Naive thymus-derived CD4-positive, alpha-beta T cell (primary cell): ENCODE measurements around the gene APP. TPM values are rescaled to one million over a fixed set of nuclear protein-coding genes. Genes with fewer than 3 reads are reported as not detected.

Experiments
- ATAC-seq: fragments of 150-1000 bp; cut with Tn5 transposase; 2 replicates; pipeline ENCODE4 v1.10.0; 2021; ENCODE audit warnings: mild to moderate bottlenecking, moderate library complexity
- CTCF ChIA-PET: fragments of 350-600 bp; sonication (Branson Sonifier 250); formaldehyde crosslinking; loops from one replicate; lab custom pipeline; 2021; ENCODE audit warnings: antibody characterized with exemption; lab: Charles Lee
- POLR2A ChIA-PET: fragments of 350-600 bp; sonication (Branson Sonifier 250); formaldehyde crosslinking; loops from one replicate; lab custom pipeline; 2021; ENCODE audit warnings: antibody characterized with exemption, inconsistent platforms; lab: Charles Lee
- DNase-seq, 9 donors: peaks; one replicate each; pipeline versions ENCODE4 v3.0.0 to v3.0.0-alpha.2; 2020 to 2022; ENCODE audit warnings: mixed read lengths in 1 of 9
- H3K27ac ChIP-seq: one replicate; pipeline ENCODE4 v1.7.0; 2013; ENCODE audit warnings: mild to moderate bottlenecking, low read depth, low read length, moderate library complexity
- H3K27me3 ChIP-seq, 2 donors: one replicate each; pipeline ENCODE4 v1.7.0; 2013; ENCODE audit warnings: low read length in 2 of 2, mild to moderate bottlenecking in 2 of 2, moderate library complexity in 2 of 2; ENCODE audit not compliant: control insufficient read depth in 2 of 2, insufficient read depth in 2 of 2
- H3K36me3 ChIP-seq, 3 experiments: 1 replicate in 2 of 3; 2 replicates in 1 of 3; pipeline ENCODE4 v1.7.0; 2013; ENCODE audit warnings: low read length in 3 of 3, mild to moderate bottlenecking in 3 of 3, moderate library complexity in 1 of 3; ENCODE audit not compliant: insufficient read depth in 3 of 3, control insufficient read depth in 2 of 3
- H3K4me1 ChIP-seq, 2 donors: one replicate each; pipeline ENCODE4 v1.7.0; 2013; ENCODE audit warnings: low read length in 2 of 2, mild to moderate bottlenecking in 2 of 2, moderate library complexity in 1 of 2; ENCODE audit not compliant: control insufficient read depth in 2 of 2, insufficient read depth in 2 of 2
- H3K4me3 ChIP-seq: 2 replicates; pipeline ENCODE4 v1.7.0; 2013; ENCODE audit warnings: mild to moderate bottlenecking, low read length
- H3K9me3 ChIP-seq, 3 experiments: 1 replicate in 2 of 3; 2 replicates in 1 of 3; pipeline ENCODE4 v1.7.0; 2013; ENCODE audit warnings: low read length in 3 of 3; ENCODE audit not compliant: control insufficient read depth in 2 of 3
- H3K27ac Mint-ChIP-seq, 9 donors: one replicate each; pipeline ENCODE4 v1.8.0; 2020 to 2022; ENCODE audit warnings: mixed read lengths in 9 of 9, mild to moderate bottlenecking in 8 of 9, moderate library complexity in 5 of 9, inconsistent platforms in 2 of 9
- H3K27me3 Mint-ChIP-seq, 5 donors: one replicate each; pipeline ENCODE4 v1.8.0; 2021 to 2022; ENCODE audit warnings: mixed read lengths in 5 of 5, mild to moderate bottlenecking in 1 of 5
- H3K36me3 Mint-ChIP-seq, 5 donors: one replicate each; pipeline ENCODE4 v1.8.0; 2020 to 2022; ENCODE audit warnings: mixed read lengths in 5 of 5, mild to moderate bottlenecking in 3 of 5, inconsistent platforms in 1 of 5
- H3K4me1 Mint-ChIP-seq, 7 donors: one replicate each; pipeline ENCODE4 v1.8.0; 2020 to 2022; ENCODE audit warnings: mixed read lengths in 7 of 7, mild to moderate bottlenecking in 3 of 7, inconsistent platforms in 1 of 7
- H3K4me3 Mint-ChIP-seq, 10 donors: one replicate each; pipeline ENCODE4 v1.8.0; 2020 to 2022; ENCODE audit warnings: mild to moderate bottlenecking in 10 of 10, mixed read lengths in 10 of 10, moderate library complexity in 6 of 10, inconsistent platforms in 2 of 10
- H3K9me3 Mint-ChIP-seq, 11 donors: one replicate each; pipeline ENCODE4 v1.8.0; 2020 to 2022; ENCODE audit warnings: mixed read lengths in 11 of 11, mild to moderate bottlenecking in 4 of 11, inconsistent platforms in 1 of 11, moderate library complexity in 1 of 11
- intact Hi-C, 2 donors: fragments of 100-400 bp; cut with micrococcal nuclease; formaldehyde crosslinking; loops; one replicate each; pipeline ENCODE4 v1.15.1; 2023
- polyA plus RNA-seq, 2 donors: library from polyadenylated mRNA; unstranded; fragments of 300-500 nt; fragmentation: Illumina TruSeq; gene quantifications; one replicate each; pipeline ENCODE4 v1.2.3, GENCODE V29; 2021
- total RNA-seq, 6 experiments: library from RNA in 5 of 6; stranded (reverse) in 5 of 6; gene quantifications; 1 replicate in 5 of 6; 2 replicates in 1 of 6; pipeline ENCODE4 v1.2.3 and lab custom pipeline; 2021 to 2026

Gene APP
- total and polyA plus RNA-seq, 7 experiments from 2014 or later, result 19.8 to 68.0 (median 54.9) TPM

- H3K36me3 Mint-ChIP-seq, result peaks cover 5 to 26% (median 21%) of the 10 kb centered on the region in 5 donors
- H3K27ac Mint-ChIP-seq, result no peak overlapping the region
- H3K9me3 ChIP-seq, result no peaks in the 10 kb centered on the region
- no peaks in the 10 kb centered on the region for H3K27me3 ChIP-seq
- no peaks in the 10 kb centered on the region for H3K27me3 Mint-ChIP-seq
- no peaks in the 10 kb centered on the region for H3K4me1 ChIP-seq
- intact Hi-C loops, result no loop called here
- ATAC-seq (no peak), DNase-seq (no peak)
- POLR2A ChIA-PET, result no interaction called here
- H3K9me3 Mint-ChIP-seq, result peaks cover 0 to 3% (median 0%) of the 10 kb centered on the region in 11 donors
- no peaks in the 10 kb centered on the region for H3K36me3 ChIP-seq
- no peak overlapping the region for H3K27ac ChIP-seq
- no peak overlapping the region for H3K4me3 Mint-ChIP-seq
- CTCF ChIA-PET, result interaction anchor here (0.6 kb wide), 1 partner anchor 21 kb away, joined by 4 read pairs; no protein-coding TSS in a partner anchor
- H3K4me3 ChIP-seq, result no peak overlapping the region
- peaks cover 0 to 8% (median 0%) of the 10 kb centered on the region in 7 donors for H3K4me1 Mint-ChIP-seq
Measured at GRCh38 chr21:26042181-26042876, 128.2 kb downstream of the APP start.

GRCh38 chr21:26041431-26042180 is 129.0 kb downstream of the APP start:
- no peak overlapping the region for H3K4me3 Mint-ChIP-seq
- peaks cover 5 to 25% (median 23%) of the 10 kb centered on the region in 5 donors for H3K36me3 Mint-ChIP-seq
- Histone ChIP-seq H3K9me3 (no peaks in the 10 kb centered on the region), H3K4me3 (no peak overlapping the region), H3K36me3 (no peaks in the 10 kb centered on the region), H3K27me3 (no peaks in the 10 kb centered on the region), H3K27ac (no peak overlapping the region), H3K4me1 (no peaks in the 10 kb centered on the region)
- DNase-seq (no peak), ATAC-seq (no peak)
- H3K27ac Mint-ChIP-seq, result no peak overlapping the region
- CTCF ChIA-PET, result interaction anchor here (0.6 kb wide), 1 partner anchor 21 kb away, joined by 4 read pairs; no protein-coding TSS in a partner anchor
- intact Hi-C loops, result no loop called here
- H3K4me1 Mint-ChIP-seq, result peaks cover 1 to 14% (median 6%) of the 10 kb centered on the region in 7 donors
- POLR2A ChIA-PET, result no interaction called here
- H3K27me3 Mint-ChIP-seq, result no peaks in the 10 kb centered on the region
- H3K9me3 Mint-ChIP-seq, result peaks cover 0 to 3% (median 0%) of the 10 kb centered on the region in 11 donors

GRCh38 chr21:26036916-26037315 is 133.7 kb downstream of the APP start:
- Mint-ChIP-seq H3K27ac (no peak overlapping the region), H3K27me3 (no peaks in the 10 kb centered on the region), H3K9me3 (no peaks in the 10 kb centered on the region), H3K4me3 (no peak overlapping the region), H3K36me3 (peaks cover 3 to 22% (median 19%) of the 10 kb centered on the region in 5 donors), H3K4me1 (peaks cover 6 to 22% (median 16%) of the 10 kb centered on the region in 7 donors)
- intact Hi-C loops, result no loop called here
- H3K36me3 ChIP-seq, result no peaks in the 10 kb centered on the region
- H3K27ac ChIP-seq, result no peak overlapping the region
- ChIA-PET POLR2A (no interaction called here), CTCF (no interaction called here)
- H3K9me3 ChIP-seq, result no peaks in the 10 kb centered on the region
- ATAC-seq (no peak), DNase-seq (no peak)
- no peak overlapping the region for H3K4me3 ChIP-seq
- no peaks in the 10 kb centered on the region for H3K27me3 ChIP-seq
- H3K4me1 ChIP-seq, result no peaks in the 10 kb centered on the region

- ChIA-PET POLR2A (no interaction called here), CTCF (no interaction called here)
- intact Hi-C loops, result loop anchor here in 1 of 2 donors (5.0 kb wide), 1 partner anchor 135 kb away; no protein-coding TSS in a partner anchor
Measured at GRCh38 chr21:26032263-26032662, 138.3 kb downstream of the APP start.

GRCh38 chr21:26028183-26028582 is 142.4 kb downstream of the APP start:
- ChIA-PET POLR2A (no interaction called here), CTCF (no interaction called here)
- intact Hi-C loops, result no loop called here
- Mint-ChIP-seq H3K27me3 (no peaks in the 10 kb centered on the region), H3K4me1 (peaks cover 0 to 8% (median 0%) of the 10 kb centered on the region in 7 donors), H3K27ac (no peak overlapping the region), H3K9me3 (peaks cover 0 to 1% (median 0%) of the 10 kb centered on the region in 11 donors), H3K36me3 (peaks cover 0 to 25% (median 21%) of the 10 kb centered on the region in 5 donors), H3K4me3 (no peak overlapping the region)
- Histone ChIP-seq H3K4me1 (no peaks in the 10 kb centered on the region), H3K4me3 (no peak overlapping the region), H3K9me3 (no peaks in the 10 kb centered on the region), H3K27ac (no peak overlapping the region), H3K36me3 (no peaks in the 10 kb centered on the region), H3K27me3 (no peaks in the 10 kb centered on the region)
- DNase-seq (no peak), ATAC-seq (no peak)

More at GRCh38 chr21:26032263-26032662, 138.3 kb downstream of the APP start:
- Histone ChIP-seq H3K36me3 (no peaks in the 10 kb centered on the region), H3K27ac (no peak overlapping the region), H3K4me1 (no peaks in the 10 kb centered on the region), H3K27me3 (no peaks in the 10 kb centered on the region), H3K4me3 (no peak overlapping the region), H3K9me3 (no peaks in the 10 kb centered on the region)
- H3K27me3 Mint-ChIP-seq, result no peaks in the 10 kb centered on the region
- DNase-seq, result no peak
- H3K4me1 Mint-ChIP-seq, result peaks cover 5 to 22% (median 15%) of the 10 kb centered on the region in 7 donors
- peaks cover 3 to 37% (median 30%) of the 10 kb centered on the region in 5 donors for H3K36me3 Mint-ChIP-seq
- H3K9me3 Mint-ChIP-seq, result peaks cover 0 to 1% (median 0%) of the 10 kb centered on the region in 11 donors
- H3K4me3 Mint-ChIP-seq, result no peak overlapping the region
- no peak for ATAC-seq
- H3K27ac Mint-ChIP-seq, result no peak overlapping the region

- intact Hi-C loops, result no loop called here
- Mint-ChIP-seq H3K4me1 (peaks cover 0 to 8% (median 0%) of the 10 kb centered on the region in 7 donors), H3K27me3 (no peaks in the 10 kb centered on the region), H3K9me3 (peaks cover 0 to 1% (median 0%) of the 10 kb centered on the region in 11 donors), H3K27ac (no peak overlapping the region), H3K36me3 (peaks cover 0 to 21% (median 16%) of the 10 kb centered on the region in 5 donors), H3K4me3 (no peak overlapping the region)
- H3K9me3 ChIP-seq, result no peaks in the 10 kb centered on the region
- ATAC-seq, result no peak
- no peaks in the 10 kb centered on the region for H3K4me1 ChIP-seq
- H3K4me3 ChIP-seq, result no peak overlapping the region
- H3K27ac ChIP-seq, result no peak overlapping the region
- H3K36me3 ChIP-seq, result no peaks in the 10 kb centered on the region
- no peak for DNase-seq
- H3K27me3 ChIP-seq, result no peaks in the 10 kb centered on the region
- POLR2A ChIA-PET, result no interaction called here
- CTCF ChIA-PET, result no interaction called here
Measured at GRCh38 chr21:26027696-26028095, 142.9 kb downstream of the APP start.
